K562 (cell line): ENCODE measurements around the gene AKT1S1. TPM values are rescaled to one million over a fixed set of nuclear protein-coding genes. Genes with fewer than 3 reads are reported as not detected.

Experiments
- ATAC-seq: fragments of 200-7000 bp; cut with Tn5 transposase; 3 replicates; pipeline ENCODE4 v1.9.1; 2020; ENCODE audit warnings: moderate library complexity
- BruUV-seq: library from RNA; stranded (reverse); fragments of 400-500 nt; replicated peaks from 2 replicates; lab custom pipeline; 2021; lab: Mats Ljungman, UMichigan
- CTCF ChIA-PET: fragments of 300-600 bp; formaldehyde crosslinking; extraction: SDS; loops from one replicate; lab custom pipeline; 2021; ENCODE audit warnings: low intra/inter-chr PET ratio; lab: Yijun Ruan, JAX
- POLR2A ChIA-PET: fragments of 300-600, 350-650 bp; sonication (Branson Sonifier 250); formaldehyde crosslinking; extraction: SDS; loops from one replicate; lab custom pipeline; 2021; ENCODE audit warnings: antibody characterized with exemption, inconsistent platforms; lab: Yijun Ruan, JAX
- DNase-seq, 4 experiments: peaks; one replicate each; pipeline versions ENCODE4 v3.0.0 to v3.0.0-alpha.2; 2011 to 2018; ENCODE audit warnings: low spot score in 3 of 4, mixed read lengths in 3 of 4; ENCODE audit errors: extremely low read depth in 1 of 4
- FAIRE-seq: peaks from 2 replicates; lab custom pipeline; 2011; peaks lifted over from hg19 to GRCh38; lab: Jason Lieb, UNC
- H2AFZ ChIP-seq: 2 replicates; pipeline ENCODE4 v1.6.0; 2011; ENCODE audit warnings: low read depth, low read length, control low read depth, inconsistent platforms
- H3K27ac ChIP-seq: fragments of 200-600 bp; 3 replicates; pipeline ENCODE4 v1.8.0; 2011; ENCODE audit warnings: low read depth, mild to moderate bottlenecking, control low read depth, inconsistent platforms, low read length, moderate library complexity, mixed read lengths; ENCODE audit errors: extremely low read depth
- H3K27me3 ChIP-seq, 2 experiments: fragments of 300-600 bp in 1 of 2; 2 replicates in 1 of 2; 3 replicates in 1 of 2; pipeline versions ENCODE4 v1.6.0 to v1.8.0; 2011; ENCODE audit warnings: inconsistent platforms in 2 of 2, low read length in 2 of 2, mild to moderate bottlenecking in 1 of 2, mixed read lengths in 1 of 2, moderate library complexity in 1 of 2; ENCODE audit not compliant: control insufficient read depth in 2 of 2, insufficient read depth in 2 of 2
- H3K36me3 ChIP-seq: fragments of 300-600 bp; 3 replicates; pipeline ENCODE4 v1.8.0; 2011; ENCODE audit warnings: mild to moderate bottlenecking, low read length, inconsistent platforms; ENCODE audit not compliant: control insufficient read depth, insufficient read depth
- H3K4me1 ChIP-seq, 2 experiments: fragments of 200-600 bp in 1 of 2; replicated peaks in 1 of 2; 2 replicates in 1 of 2; 3 replicates in 1 of 2; pipeline versions ENCODE4 v1.5.1 to v1.8.0; 2011; ENCODE audit warnings: inconsistent platforms in 2 of 2, low read length in 2 of 2, mild to moderate bottlenecking in 1 of 2, mixed read lengths in 1 of 2, moderate library complexity in 1 of 2; ENCODE audit not compliant: control insufficient read depth in 2 of 2, insufficient read depth in 2 of 2
- H3K4me2 ChIP-seq: 2 replicates; pipeline ENCODE4 v1.6.1; 2011; ENCODE audit warnings: low read length, control low read depth, inconsistent platforms, mixed read lengths; ENCODE audit not compliant: insufficient read depth
- H3K4me3 ChIP-seq: fragments of 200-600 bp; sonication (generic), shearing (Covaris generic); 2 replicates; pipeline ENCODE4 v1.5.1; 2016; ENCODE audit warnings: control low read depth, inconsistent platforms
- H3K79me2 ChIP-seq: fragments of 200-600 bp; 3 replicates; pipeline ENCODE4 v1.8.0; 2011; ENCODE audit warnings: low read length, inconsistent platforms; ENCODE audit not compliant: control insufficient read depth, insufficient read depth
- H3K9ac ChIP-seq, 2 experiments: 2 replicates each; pipeline versions ENCODE4 v1.6.0 to v1.6.1; 2011; ENCODE audit warnings: low read depth in 2 of 2, low read length in 2 of 2, control low read depth in 1 of 2, inconsistent platforms in 1 of 2, mild to moderate bottlenecking in 1 of 2, mixed read lengths in 1 of 2; ENCODE audit not compliant: insufficient read depth in 1 of 2
- H3K9me1 ChIP-seq: one replicate; pipeline ENCODE4 v1.6.0; 2011; ENCODE audit warnings: inconsistent platforms, mild to moderate bottlenecking, low read length, moderate library complexity; ENCODE audit not compliant: control insufficient read depth, insufficient read depth
- H3K9me3 ChIP-seq: replicated peaks from 2 replicates; pipeline ENCODE4 v1.5.1; 2011; ENCODE audit warnings: low read depth, low read length, inconsistent platforms; ENCODE audit not compliant: control insufficient read depth, insufficient read depth
- H4K20me1 ChIP-seq: replicated peaks from 2 replicates; pipeline ENCODE4 v1.6.1; 2011; ENCODE audit warnings: low read length, inconsistent platforms, mixed read lengths; ENCODE audit not compliant: control insufficient read depth, insufficient read depth
- ATF1 ChIP-seq, 2 experiments: fragments of 450-650 bp in 1 of 2; IDR thresholded peaks; 2 replicates each; pipeline ENCODE4 v1.6.1; 2016; ENCODE audit warnings: missing compliant biosample characterization in 1 of 2, missing genetic modification characterization in 1 of 2
- CHD1 ChIP-seq: fragments of 200-600 bp; sonication (generic); IDR thresholded peaks from one replicate; pipeline ENCODE4 v1.6.1; 2012; ENCODE audit warnings: mild to moderate bottlenecking, moderate library complexity, low read length, inconsistent platforms
- FOXK2 ChIP-seq, 2 experiments: fragments of 450-650 bp; IDR thresholded peaks in 1 of 2; conservative IDR thresholded peaks in 1 of 2; 2 replicates each; pipeline ENCODE4 v1.6.1; 2016; ENCODE audit warnings: low read depth in 2 of 2, mild to moderate bottlenecking in 1 of 2
- JUND ChIP-seq, 2 experiments: IDR thresholded peaks; 2 replicates in 1 of 2; 3 replicates in 1 of 2; pipeline ENCODE4 v1.6.1; 2011; ENCODE audit warnings: borderline replicate concordance in 2 of 2, low read depth in 2 of 2, low read length in 2 of 2, improper control_type of control experiment in 1 of 2, missing biosample characterization in 1 of 2, missing genetic modification characterization in 1 of 2, missing genetic modification reagents in 1 of 2
- PTBP1 ChIP-seq: fragments of 200-400 bp; formaldehyde crosslinking; IDR thresholded peaks from 2 replicates; pipeline ENCODE4 v1.6.1; 2017; ENCODE audit warnings: low read depth, low read length
- RBM25 ChIP-seq: fragments of 200-400 bp; formaldehyde crosslinking; IDR thresholded peaks from 2 replicates; pipeline ENCODE4 v1.6.1; 2018; ENCODE audit warnings: low read length, low read depth, moderate library complexity; ENCODE audit not compliant: severe bottlenecking
- SMARCB1 ChIP-seq: IDR thresholded peaks from 2 replicates; pipeline ENCODE4 v1.6.1; 2011; ENCODE audit warnings: improper control_type of control experiment, low read depth; ENCODE audit not compliant: insufficient read length
- TBP ChIP-seq: optimal IDR thresholded peaks from 2 replicates; pipeline ENCODE3; 2011; ENCODE audit warnings: low read depth, low read length, improper control_type of control experiment
- WGBS: fragments of 100-300 bp; shearing (Covaris generic); methylation state at CpG from one replicate; pipeline ENCODE4 v1.1.6; 2016; ENCODE audit warnings: low coverage, mixed read lengths; ENCODE audit not compliant: insufficient coverage; ENCODE audit errors: missing lambda C conversion rate; 5-methylcytosine and 5-hydroxymethylcytosine counted together
- in situ Hi-C: fragments of 300-500 bp; cut with MboI; formaldehyde crosslinking; loops from 4 replicates; pipeline ENCODE4 v1.15.0; 2018; ENCODE audit warnings: inconsistent platforms, mixed read lengths
- intact Hi-C: fragments of 100-400 bp; cut with micrococcal nuclease; formaldehyde crosslinking; loops from 2 replicates; pipeline ENCODE4 v1.14.2; 2022
- polyA plus RNA-seq, 8 experiments: library from polyadenylated mRNA; depleted of rRNA in 4 of 8; stranded (reverse) in 5 of 8; unstranded in 3 of 8; fragments of >200 nt; fragmentation: Nextera tagmentation in 2 of 8; fragmentation: Illumina TruSeq in 1 of 8; extraction: Ambion mirVana in 2 of 8; extraction: Trizol in 1 of 8; gene quantifications; 2 replicates each; pipeline versions ENCODE4 v1.2.1 to v1.2.3, GENCODE V29; 2011 to 2014; ENCODE audit warnings: inconsistent platforms in 1 of 8, missing spikeins in 1 of 8
- total RNA-seq, 7 experiments: library from RNA; depleted of rRNA in 6 of 7; stranded (reverse); fragments of >200 nt in 6 of 7; fragmentation: Illumina TruSeq in 2 of 7; extraction: Trizol in 2 of 7; gene quantifications; 2 replicates each; pipeline versions ENCODE4 v1.2.1 to v1.2.3, GENCODE V29; 2011 to 2021; ENCODE audit warnings: low replicate concordance in 1 of 7
- TF ChIP-seq, protein P1 (sequence below): sonication (generic); formaldehyde crosslinking; IDR thresholded peaks from 2 replicates; pipeline ENCODE4 v1.8.1; 2023; ENCODE audit warnings: mild to moderate bottlenecking, missing genetic modification reagents
- TF ChIP-seq, protein P2 (sequence below), 3 experiments: IDR thresholded peaks in 2 of 3; conservative IDR thresholded peaks in 1 of 3; 2 replicates each; pipeline ENCODE4 v1.5.1; 2011 to 2012; ENCODE audit warnings: low read length in 3 of 3, mild to moderate bottlenecking in 3 of 3, control low read depth in 2 of 3, improper control_type of control experiment in 1 of 3, inconsistent platforms in 1 of 3, low read depth in 1 of 3, mixed read lengths in 1 of 3, moderate library complexity in 1 of 3; ENCODE audit not compliant: insufficient read depth in 2 of 3
- TF ChIP-seq, protein P3 (sequence below), 2 experiments: fragments of 150-350 bp in 1 of 2; IDR thresholded peaks; 2 replicates each; pipeline ENCODE4 v1.6.1; 2012 to 2016; ENCODE audit warnings: low read depth in 2 of 2, low read length in 2 of 2, mild to moderate bottlenecking in 1 of 2, moderate library complexity in 1 of 2

AKT1S1 gene
- total and polyA plus RNA-seq, 9 of the 15 experiments (the other 6 are each of a cell fraction or from before 2014, with no cell fraction given): 1.2 to 50.3 (median 17.1) TPM

DNA sequence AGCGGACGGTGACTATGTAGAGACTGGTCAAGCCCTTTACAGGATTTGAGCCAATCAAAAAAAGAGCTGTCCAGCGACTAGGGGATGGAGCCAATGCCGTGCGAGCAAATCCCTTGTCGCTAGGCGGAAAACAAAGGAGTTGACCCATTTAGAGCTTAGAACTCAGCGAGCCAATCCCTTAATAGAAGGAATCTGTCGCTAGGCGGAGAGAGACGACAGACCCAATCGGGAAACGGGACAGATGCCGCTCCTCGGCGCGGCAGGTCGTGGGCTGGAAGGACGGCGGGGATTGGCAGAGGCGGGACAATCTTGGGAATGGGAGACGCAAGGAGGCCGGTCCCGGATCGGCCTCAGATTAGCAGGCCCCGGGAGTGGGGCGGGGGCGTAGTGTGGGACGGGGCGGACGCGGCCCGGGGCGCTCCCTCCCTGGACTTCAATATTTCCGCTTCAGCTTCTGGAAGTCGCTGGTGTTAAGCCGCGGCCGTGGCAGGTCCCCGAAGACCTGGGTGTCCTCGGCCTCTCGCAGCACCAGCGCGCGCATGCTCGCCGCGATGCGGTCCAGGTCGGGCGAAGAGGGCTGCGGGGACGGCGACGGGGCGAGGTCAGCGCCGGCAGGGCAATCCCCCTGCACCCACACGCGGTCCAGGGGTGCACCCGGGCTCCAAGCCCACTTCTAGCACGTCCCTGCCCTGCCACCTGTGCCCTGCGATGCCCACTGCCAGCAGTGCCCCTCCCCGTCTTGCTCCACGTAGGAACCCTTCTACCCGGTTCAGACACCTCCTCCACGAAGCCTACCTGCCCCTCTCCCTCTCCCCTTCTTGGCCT is 7.5 kb downstream of the AKT1S1 start:
- peaks cover 45% of the 10 kb centered on the region for H3K36me3 ChIP-seq
- ATAC-seq (peak; percentile 87), DNase-seq (peak; percentile 82 to 99 (median 89)), FAIRE-seq (peak; percentile 100)
- WGBS: 1% methylated on average over 62 of the region's 67 CpGs
- H2AFZ ChIP-seq: peak overlapping the region; percentile 81
- H3K4me1 ChIP-seq: peaks cover 39 to 84% of the 10 kb centered on the region in 2 experiments
- peak overlapping the region; percentile 70 for H3K27ac ChIP-seq
- H3K4me3 ChIP-seq: peak overlapping the region; percentile 47
- CTCF ChIA-PET: no interaction called here
- POLR2A ChIA-PET: interaction anchor here (0.5 to 1.9 kb wide), 17 partner anchors 8 to 478 kb away, joined by 3 to 13 read pairs (median 3); partner anchors contain the start of genes ATF5, NUP62, PTOV1 and RPS11
- H3K79me2 ChIP-seq: peaks cover 45% of the 10 kb centered on the region
- peaks cover 8% of the 10 kb centered on the region for H3K9me1 ChIP-seq
- peak overlapping the region; percentile 62 to 94 for H3K9ac ChIP-seq
- intact Hi-C loops (loop anchor here (1.0 to 10.0 kb wide), 5 partner anchors 8 to 192 kb away; partner anchors contain the start of genes AKT1S1, AP2A1, ATF5 and NUP62), in situ Hi-C loops (loop anchor here (10.0 kb wide), 1 partner anchor 375 kb away; the partner anchor contains the start of gene RPS11)
- H3K9me3 ChIP-seq: no peaks in the 10 kb centered on the region
- no TSS peak for BruUV-seq
- peak overlapping the region; percentile 90 for H3K4me2 ChIP-seq
- H4K20me1 ChIP-seq: peaks cover 15% of the 10 kb centered on the region; the same call in 1 of the 2 replicates
- H3K27me3 ChIP-seq: no peaks in the 10 kb centered on the region
- TF ChIP-seq FOXK2 (conservative IDR thresholded peaks at IDR 0.05 in 1 of 2, IDR thresholded peaks at IDR 0.05 in 1 of 2; ENCODE audit: low read depth in 2 of 2) (0 out of 4 replicates have a peak, but pooled peaks of 1 of the 2 experiments have one; percentile 13), JUND (IDR thresholded peaks at IDR 0.05; ENCODE audit: borderline replicate concordance, low read depth, low read length) (0 out of 2 replicates have a peak, but pooled peaks have one; percentile 22), JUND (tag; IDR thresholded peaks at IDR 0.05; ENCODE audit: borderline replicate concordance, low read depth, low read length) (no peak; the same call in 2 of the 3 replicates), CHD1 (peak; percentile 52), ATF1 (CRISPR knock-in tag; IDR thresholded peaks at IDR 0.05) (peak; percentile 65), ATF1 (tag; IDR thresholded peaks at IDR 0.05) (peak; percentile 95), SMARCB1 (no peak), TBP (peak; percentile 59), PTBP1 (no peak), RBM25 (peak; percentile 62)
- TF ChIP-seq, protein P1, sequence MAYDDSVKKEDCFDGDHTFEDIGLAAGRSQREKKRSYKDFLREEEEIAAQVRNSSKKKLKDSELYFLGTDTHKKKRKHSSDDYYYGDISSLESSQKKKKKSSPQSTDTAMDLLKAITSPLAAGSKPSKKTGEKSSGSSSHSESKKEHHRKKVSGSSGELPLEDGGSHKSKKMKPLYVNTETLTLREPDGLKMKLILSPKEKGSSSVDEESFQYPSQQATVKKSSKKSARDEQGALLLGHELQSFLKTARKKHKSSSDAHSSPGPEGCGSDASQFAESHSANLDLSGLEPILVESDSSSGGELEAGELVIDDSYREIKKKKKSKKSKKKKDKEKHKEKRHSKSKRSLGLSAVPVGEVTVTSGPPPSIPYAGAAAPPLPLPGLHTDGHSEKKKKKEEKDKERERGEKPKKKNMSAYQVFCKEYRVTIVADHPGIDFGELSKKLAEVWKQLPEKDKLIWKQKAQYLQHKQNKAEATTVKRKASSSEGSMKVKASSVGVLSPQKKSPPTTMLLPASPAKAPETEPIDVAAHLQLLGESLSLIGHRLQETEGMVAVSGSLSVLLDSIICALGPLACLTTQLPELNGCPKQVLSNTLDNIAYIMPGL (CRISPR knock-in tag): no peak
- TF ChIP-seq, protein P2, sequence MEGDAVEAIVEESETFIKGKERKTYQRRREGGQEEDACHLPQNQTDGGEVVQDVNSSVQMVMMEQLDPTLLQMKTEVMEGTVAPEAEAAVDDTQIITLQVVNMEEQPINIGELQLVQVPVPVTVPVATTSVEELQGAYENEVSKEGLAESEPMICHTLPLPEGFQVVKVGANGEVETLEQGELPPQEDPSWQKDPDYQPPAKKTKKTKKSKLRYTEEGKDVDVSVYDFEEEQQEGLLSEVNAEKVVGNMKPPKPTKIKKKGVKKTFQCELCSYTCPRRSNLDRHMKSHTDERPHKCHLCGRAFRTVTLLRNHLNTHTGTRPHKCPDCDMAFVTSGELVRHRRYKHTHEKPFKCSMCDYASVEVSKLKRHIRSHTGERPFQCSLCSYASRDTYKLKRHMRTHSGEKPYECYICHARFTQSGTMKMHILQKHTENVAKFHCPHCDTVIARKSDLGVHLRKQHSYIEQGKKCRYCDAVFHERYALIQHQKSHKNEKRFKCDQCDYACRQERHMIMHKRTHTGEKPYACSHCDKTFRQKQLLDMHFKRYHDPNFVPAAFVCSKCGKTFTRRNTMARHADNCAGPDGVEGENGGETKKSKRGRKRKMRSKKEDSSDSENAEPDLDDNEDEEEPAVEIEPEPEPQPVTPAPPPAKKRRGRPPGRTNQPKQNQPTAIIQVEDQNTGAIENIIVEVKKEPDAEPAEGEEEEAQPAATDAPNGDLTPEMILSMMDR (IDR thresholded peaks at IDR 0.05 in 2 of 3, conservative IDR thresholded peaks at IDR 0.05 in 1 of 3; ENCODE audit: insufficient read depth in 2 of 3, low read depth in 1 of 3, low read length in 3 of 3): 0 out of 6 replicates have a peak, but pooled peaks of 1 of the 3 experiments have one; percentile 1
- TF ChIP-seq, protein P3, sequence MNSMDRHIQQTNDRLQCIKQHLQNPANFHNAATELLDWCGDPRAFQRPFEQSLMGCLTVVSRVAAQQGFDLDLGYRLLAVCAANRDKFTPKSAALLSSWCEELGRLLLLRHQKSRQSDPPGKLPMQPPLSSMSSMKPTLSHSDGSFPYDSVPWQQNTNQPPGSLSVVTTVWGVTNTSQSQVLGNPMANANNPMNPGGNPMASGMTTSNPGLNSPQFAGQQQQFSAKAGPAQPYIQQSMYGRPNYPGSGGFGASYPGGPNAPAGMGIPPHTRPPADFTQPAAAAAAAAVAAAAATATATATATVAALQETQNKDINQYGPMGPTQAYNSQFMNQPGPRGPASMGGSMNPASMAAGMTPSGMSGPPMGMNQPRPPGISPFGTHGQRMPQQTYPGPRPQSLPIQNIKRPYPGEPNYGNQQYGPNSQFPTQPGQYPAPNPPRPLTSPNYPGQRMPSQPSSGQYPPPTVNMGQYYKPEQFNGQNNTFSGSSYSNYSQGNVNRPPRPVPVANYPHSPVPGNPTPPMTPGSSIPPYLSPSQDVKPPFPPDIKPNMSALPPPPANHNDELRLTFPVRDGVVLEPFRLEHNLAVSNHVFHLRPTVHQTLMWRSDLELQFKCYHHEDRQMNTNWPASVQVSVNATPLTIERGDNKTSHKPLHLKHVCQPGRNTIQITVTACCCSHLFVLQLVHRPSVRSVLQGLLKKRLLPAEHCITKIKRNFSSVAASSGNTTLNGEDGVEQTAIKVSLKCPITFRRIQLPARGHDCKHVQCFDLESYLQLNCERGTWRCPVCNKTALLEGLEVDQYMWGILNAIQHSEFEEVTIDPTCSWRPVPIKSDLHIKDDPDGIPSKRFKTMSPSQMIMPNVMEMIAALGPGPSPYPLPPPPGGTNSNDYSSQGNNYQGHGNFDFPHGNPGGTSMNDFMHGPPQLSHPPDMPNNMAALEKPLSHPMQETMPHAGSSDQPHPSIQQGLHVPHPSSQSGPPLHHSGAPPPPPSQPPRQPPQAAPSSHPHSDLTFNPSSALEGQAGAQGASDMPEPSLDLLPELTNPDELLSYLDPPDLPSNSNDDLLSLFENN (IDR thresholded peaks at IDR 0.05; ENCODE audit: low read depth in 2 of 2, low read length in 2 of 2): peak; percentile 21 to 26; a peak in 1 of 4 replicates
